ENCODE data around the gene LVRN. TPM values are rescaled to one million over a fixed set of nuclear protein-coding genes. Genes with fewer than 3 reads are reported as not detected.

LVRN gene
- total and polyA plus RNA-seq, 2 experiments from 2014 or later: 0.31 to 0.45 TPM

DNA sequence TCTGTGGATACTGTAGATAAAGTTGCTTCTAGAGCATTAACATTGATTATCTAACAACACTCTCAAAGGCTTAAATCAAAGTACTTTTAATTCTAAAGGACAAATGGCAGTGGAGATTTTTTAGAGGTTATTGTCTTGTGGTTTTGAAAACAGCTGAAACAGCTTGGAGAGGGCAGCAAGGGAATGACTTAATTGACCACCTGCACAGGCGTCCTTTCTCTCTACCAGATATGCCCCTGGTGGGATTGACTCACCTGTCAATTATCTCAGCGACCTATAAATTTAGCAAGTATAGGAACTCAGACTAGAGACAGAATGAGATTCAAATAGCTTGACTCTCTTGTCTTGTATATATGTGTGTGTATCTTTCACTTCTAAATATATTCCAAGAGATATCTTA, 83.5 kb downstream of the LVRN start (continued):
- TF ChIP-seq REST (IDR thresholded peaks at IDR 0.05; ENCODE audit: unreplicated experiment): no peak
- no peak for TF ChIP-seq ZNF331 (CRISPR knock-in tag; IDR thresholded peaks at IDR 0.05; ENCODE audit: low read depth)
- no peak for TF ChIP-seq CTCF (conservative IDR thresholded peaks at IDR 0.05; ENCODE audit: low read depth in 2 of 2)
- no peak for TF ChIP-seq CREB1 (CRISPR knock-in tag; IDR thresholded peaks at IDR 0.05; ENCODE audit: low read depth)
- no peak for TF ChIP-seq ETS1 (IDR thresholded peaks at IDR 0.05)

- TF ChIP-seq REST (IDR thresholded peaks at IDR 0.05; ENCODE audit: unreplicated experiment) (no peak), POLR2AphosphoS5 (IDR thresholded peaks at IDR 0.05; ENCODE audit: low read depth) (no peak), JUNB (IDR thresholded peaks at IDR 0.05; ENCODE audit: unreplicated experiment) (no peak), CREB1 (CRISPR knock-in tag; IDR thresholded peaks at IDR 0.05; ENCODE audit: low read depth) (no peak), ZNF331 (CRISPR knock-in tag; IDR thresholded peaks at IDR 0.05; ENCODE audit: low read depth) (no peak), STAT1 (IDR thresholded peaks at IDR 0.05; ENCODE audit: unreplicated experiment) (no peak), CTCF (conservative IDR thresholded peaks at IDR 0.05; ENCODE audit: low read depth in 2 of 2) (no peak)
- no peaks in the 10 kb centered on the region for H3K27me3 Mint-ChIP-seq (ENCODE audit: insufficient read depth, low read depth, poor library complexity)
- Histone ChIP-seq H4K20me1 (replicated peaks; ENCODE audit: insufficient read depth) (no peaks in the 10 kb centered on the region), H3K4me2 (no peak overlapping the region), H3K27ac (ENCODE audit: low read depth) (no peak overlapping the region), H3K9me2 (ENCODE audit: insufficient read depth) (no peaks in the 10 kb centered on the region), H3K4me1 (ENCODE audit: insufficient read depth) (no peaks in the 10 kb centered on the region), H3K4me3 (no peak overlapping the region), H3K36me3 (ENCODE audit: insufficient read depth) (no peaks in the 10 kb centered on the region), H3F3A (replicated peaks; ENCODE audit: low read depth) (no peaks in the 10 kb centered on the region), H3K79me2 (replicated peaks; ENCODE audit: insufficient read depth) (no peaks in the 10 kb centered on the region), H3K27me3 (ENCODE audit: insufficient read depth) (no peaks in the 10 kb centered on the region), H2AFZ (no peak overlapping the region)
- peaks cover 2% of the 10 kb centered on the region; the same call in 1 of the 3 replicates for H3K4me1 Mint-ChIP-seq
- H3K4me3 Mint-ChIP-seq: no peak overlapping the region
- ATAC-seq: no peak
- DNase-seq (ENCODE audit: low spot score): no peak
- no peaks in the 10 kb centered on the region for H3K9me3 Mint-ChIP-seq
- H3K27ac Mint-ChIP-seq: no peak overlapping the region
- no peaks in the 10 kb centered on the region for H3K36me3 Mint-ChIP-seq (ENCODE audit: low read depth)
Observed at GRCh38 chr5:116046261-116046660, 84.0 kb downstream of the LVRN start.
